ENCODE measurements around the gene ZBTB20.

The ZBTB20 gene

GRCh38 chr3:114308830-114309229 is 838.3 kb downstream of the ZBTB20 start:
- DNase-seq = no peak

- no peak for DNase-seq
Observed at GRCh38 chr3:114308377-114308776, 838.7 kb downstream of the ZBTB20 start.

- DNase-seq = no peak
Observed at GRCh38 chr3:114307832-114308231, 839.3 kb downstream of the ZBTB20 start.

GRCh38 chr3:114307222-114307830 is 839.8 kb downstream of the ZBTB20 start:
- DNase-seq = no peak

- no peak for DNase-seq
Observed at GRCh38 chr3:114299941-114300624, 847.0 kb downstream of the ZBTB20 start.

GRCh38 chr3:114299421-114299820 is 847.7 kb downstream of the ZBTB20 start:
- peak; percentile 18 for DNase-seq

GRCh38 chr3:114295946-114296345 is 851.1 kb downstream of the ZBTB20 start:
- DNase-seq = no peak

GRCh38 chr3:114294940-114295480 is 852.1 kb downstream of the ZBTB20 start:
- DNase-seq = no peak

GRCh38 chr3:114293838-114294535 is 853.1 kb downstream of the ZBTB20 start, which contains the start of gene TIGIT:
TIGIT (plus strand) TSS chr3:114294028; CDS start chr3:114294062, 34 bp downstream.
- no peak for DNase-seq

GRCh38 chr3:114290911-114291901 is 855.9 kb downstream of the ZBTB20 start:
- DNase-seq = peak; percentile 81

GRCh38 chr3:114286266-114286665 is 860.8 kb downstream of the ZBTB20 start:
- DNase-seq = no peak

GRCh38 chr3:114285648-114286230 is 861.3 kb downstream of the ZBTB20 start:
- no peak for DNase-seq

GRCh38 chr3:114284644-114285043 is 862.4 kb downstream of the ZBTB20 start:
- no peak for DNase-seq
